HepG2 (cell line): ENCODE results near the gene SCAF11.

ENCODE experiments used
- NFE2 ChIP-seq: sonication (generic); formaldehyde crosslinking; IDR thresholded peaks from 2 replicates; pipeline ENCODE4 v1.4.0; 2020; ENCODE audit warnings: missing genetic modification reagents
- POLR2A ChIP-seq, 2 experiments: IDR thresholded peaks; 2 replicates each; pipeline ENCODE4 v1.6.1; 2011; ENCODE audit warnings: low read depth in 2 of 2, low read length in 2 of 2, mild to moderate bottlenecking in 1 of 2, moderate library complexity in 1 of 2; ENCODE audit not compliant: insufficient read depth in 1 of 2
- SMC3 ChIP-seq: IDR thresholded peaks from 2 replicates; pipeline ENCODE4 v1.6.1; 2011; ENCODE audit warnings: low read length, improper control_type of control experiment
- TCF12 ChIP-seq, 2 experiments: fragments of 450-650 bp in 1 of 2; sonication (generic) in 1 of 2; formaldehyde crosslinking in 1 of 2; IDR thresholded peaks; 2 replicates each; pipeline versions ENCODE4 v1.6.1 to v1.8.0; 2017 to 2022; ENCODE audit warnings: antibody characterized with exemption in 1 of 2, mild to moderate bottlenecking in 1 of 2, missing genetic modification reagents in 1 of 2, moderate library complexity in 1 of 2
- ZFP36 ChIP-seq: fragments of 150-350 bp; IDR thresholded peaks from 2 replicates; pipeline ENCODE4 v1.6.1; 2018; ENCODE audit warnings: borderline replicate concordance, low read length, low read depth; ENCODE audit not compliant: partially characterized antibody
- ZNF660 ChIP-seq: sonication (generic); formaldehyde crosslinking; IDR thresholded peaks from 2 replicates; pipeline ENCODE4 v1.5.1; 2020; ENCODE audit warnings: mild to moderate bottlenecking, low read depth, missing genetic modification reagents, borderline replicate concordance
- ZSCAN20 ChIP-seq: sonication (generic); formaldehyde crosslinking; IDR thresholded peaks from 2 replicates; pipeline ENCODE4 v1.4.0; 2020; ENCODE audit warnings: missing genetic modification reagents, mild to moderate bottlenecking, borderline replicate concordance
- ZSCAN29 ChIP-seq: sonication (generic); formaldehyde crosslinking; conservative IDR thresholded peaks from 2 replicates; pipeline ENCODE4 v1.4.0; 2020; ENCODE audit warnings: mild to moderate bottlenecking, missing genetic modification reagents
- TF ChIP-seq, protein P1 (sequence below): sonication (generic); formaldehyde crosslinking; IDR thresholded peaks from 2 replicates; pipeline ENCODE4 v1.5.1; 2020; ENCODE audit warnings: mild to moderate bottlenecking, missing genetic modification reagents, moderate library complexity
- TF ChIP-seq, protein P2 (sequence below): sonication (generic); formaldehyde crosslinking; IDR thresholded peaks from 2 replicates; pipeline ENCODE4 v1.5.0; 2020; ENCODE audit warnings: mild to moderate bottlenecking, missing genetic modification reagents, moderate library complexity
- TF ChIP-seq, protein P3 (sequence below): sonication (generic); formaldehyde crosslinking; IDR thresholded peaks from 2 replicates; pipeline ENCODE4 v1.4.0; 2020; ENCODE audit warnings: missing genetic modification reagents, mild to moderate bottlenecking, borderline replicate concordance

DNA sequence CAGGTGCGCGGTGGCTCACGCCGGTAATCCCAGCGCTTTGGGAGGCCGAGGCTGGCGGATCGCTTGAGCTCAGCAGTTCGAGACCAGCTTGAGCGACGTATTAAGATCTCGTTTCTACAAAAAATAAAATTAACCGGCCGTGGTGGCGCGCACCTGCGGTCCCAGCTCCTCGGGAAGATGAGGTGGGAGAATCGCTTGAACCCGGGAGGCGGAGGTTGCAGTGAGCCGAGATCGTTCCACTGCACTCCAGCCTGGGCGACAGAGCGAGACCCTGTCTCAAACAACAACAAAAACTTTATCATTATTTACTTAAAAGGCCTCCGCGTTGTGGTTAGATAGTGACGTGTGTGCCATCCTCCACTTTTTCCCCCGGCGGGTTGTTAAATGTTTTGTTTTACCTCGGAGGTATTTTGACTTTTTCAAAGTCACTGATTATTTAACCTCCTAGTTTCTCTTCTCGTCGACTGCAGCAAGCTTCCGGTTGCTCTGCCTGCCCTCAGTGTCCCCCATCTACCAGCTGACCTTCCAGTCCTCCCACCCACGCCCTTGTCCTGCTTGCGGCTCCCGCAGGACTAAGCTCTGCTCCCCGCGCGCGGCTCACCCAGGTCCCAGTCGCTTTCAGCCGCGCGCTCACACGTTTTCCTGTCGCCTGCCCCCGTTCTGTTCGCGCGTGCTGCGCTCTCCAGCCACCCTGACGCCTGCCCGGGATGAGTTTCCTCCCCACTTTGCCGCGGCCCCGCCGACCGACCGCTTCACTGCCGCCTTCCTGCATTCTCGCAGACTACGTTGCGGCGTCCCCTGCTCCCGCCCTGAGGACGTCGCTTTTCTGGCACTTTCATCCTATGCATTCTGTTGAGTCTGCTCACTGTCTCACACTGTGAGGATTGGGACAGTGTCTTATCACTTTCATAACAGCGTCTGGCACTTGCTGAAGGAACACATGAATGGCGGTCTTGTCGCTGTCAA is 1.2 kb upstream of the SCAF11 start:
- TF ChIP-seq, protein P1, sequence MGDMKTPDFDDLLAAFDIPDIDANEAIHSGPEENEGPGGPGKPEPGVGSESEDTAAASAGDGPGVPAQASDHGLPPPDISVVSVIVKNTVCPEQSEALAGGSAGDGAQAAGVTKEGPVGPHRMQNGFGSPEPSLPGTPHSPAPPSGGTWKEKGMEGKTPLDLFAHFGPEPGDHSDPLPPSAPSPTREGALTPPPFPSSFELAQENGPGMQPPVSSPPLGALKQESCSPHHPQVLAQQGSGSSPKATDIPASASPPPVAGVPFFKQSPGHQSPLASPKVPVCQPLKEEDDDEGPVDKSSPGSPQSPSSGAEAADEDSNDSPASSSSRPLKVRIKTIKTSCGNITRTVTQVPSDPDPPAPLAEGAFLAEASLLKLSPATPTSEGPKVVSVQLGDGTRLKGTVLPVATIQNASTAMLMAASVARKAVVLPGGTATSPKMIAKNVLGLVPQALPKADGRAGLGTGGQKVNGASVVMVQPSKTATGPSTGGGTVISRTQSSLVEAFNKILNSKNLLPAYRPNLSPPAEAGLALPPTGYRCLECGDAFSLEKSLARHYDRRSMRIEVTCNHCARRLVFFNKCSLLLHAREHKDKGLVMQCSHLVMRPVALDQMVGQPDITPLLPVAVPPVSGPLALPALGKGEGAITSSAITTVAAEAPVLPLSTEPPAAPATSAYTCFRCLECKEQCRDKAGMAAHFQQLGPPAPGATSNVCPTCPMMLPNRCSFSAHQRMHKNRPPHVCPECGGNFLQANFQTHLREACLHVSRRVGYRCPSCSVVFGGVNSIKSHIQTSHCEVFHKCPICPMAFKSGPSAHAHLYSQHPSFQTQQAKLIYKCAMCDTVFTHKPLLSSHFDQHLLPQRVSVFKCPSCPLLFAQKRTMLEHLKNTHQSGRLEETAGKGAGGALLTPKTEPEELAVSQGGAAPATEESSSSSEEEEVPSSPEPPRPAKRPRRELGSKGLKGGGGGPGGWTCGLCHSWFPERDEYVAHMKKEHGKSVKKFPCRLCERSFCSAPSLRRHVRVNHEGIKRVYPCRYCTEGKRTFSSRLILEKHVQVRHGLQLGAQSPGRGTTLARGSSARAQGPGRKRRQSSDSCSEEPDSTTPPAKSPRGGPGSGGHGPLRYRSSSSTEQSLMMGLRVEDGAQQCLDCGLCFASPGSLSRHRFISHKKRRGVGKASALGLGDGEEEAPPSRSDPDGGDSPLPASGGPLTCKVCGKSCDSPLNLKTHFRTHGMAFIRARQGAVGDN: peak; percentile 95
- TF ChIP-seq ZSCAN29 (CRISPR knock-in tag) (peak; percentile 88), SMC3 (no peak), NFE2 (CRISPR knock-in tag) (no peak), ZNF660 (CRISPR knock-in tag) (no peak), POLR2A (IDR thresholded peaks at IDR 0.05; ENCODE audit: insufficient read depth in 1 of 2, low read depth in 2 of 2, low read length in 2 of 2) (peak; percentile 85 to 88), TCF12 (IDR thresholded peaks at IDR 0.05) (no peak), TCF12 (CRISPR knock-in tag; IDR thresholded peaks at IDR 0.05) (no peak), ZFP36 (no peak), ZSCAN20 (CRISPR knock-in tag) (no peak)
- TF ChIP-seq, protein P2, sequence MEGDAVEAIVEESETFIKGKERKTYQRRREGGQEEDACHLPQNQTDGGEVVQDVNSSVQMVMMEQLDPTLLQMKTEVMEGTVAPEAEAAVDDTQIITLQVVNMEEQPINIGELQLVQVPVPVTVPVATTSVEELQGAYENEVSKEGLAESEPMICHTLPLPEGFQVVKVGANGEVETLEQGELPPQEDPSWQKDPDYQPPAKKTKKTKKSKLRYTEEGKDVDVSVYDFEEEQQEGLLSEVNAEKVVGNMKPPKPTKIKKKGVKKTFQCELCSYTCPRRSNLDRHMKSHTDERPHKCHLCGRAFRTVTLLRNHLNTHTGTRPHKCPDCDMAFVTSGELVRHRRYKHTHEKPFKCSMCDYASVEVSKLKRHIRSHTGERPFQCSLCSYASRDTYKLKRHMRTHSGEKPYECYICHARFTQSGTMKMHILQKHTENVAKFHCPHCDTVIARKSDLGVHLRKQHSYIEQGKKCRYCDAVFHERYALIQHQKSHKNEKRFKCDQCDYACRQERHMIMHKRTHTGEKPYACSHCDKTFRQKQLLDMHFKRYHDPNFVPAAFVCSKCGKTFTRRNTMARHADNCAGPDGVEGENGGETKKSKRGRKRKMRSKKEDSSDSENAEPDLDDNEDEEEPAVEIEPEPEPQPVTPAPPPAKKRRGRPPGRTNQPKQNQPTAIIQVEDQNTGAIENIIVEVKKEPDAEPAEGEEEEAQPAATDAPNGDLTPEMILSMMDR: no peak; the same call in 1 of the 2 replicates
- TF ChIP-seq, protein P3, sequence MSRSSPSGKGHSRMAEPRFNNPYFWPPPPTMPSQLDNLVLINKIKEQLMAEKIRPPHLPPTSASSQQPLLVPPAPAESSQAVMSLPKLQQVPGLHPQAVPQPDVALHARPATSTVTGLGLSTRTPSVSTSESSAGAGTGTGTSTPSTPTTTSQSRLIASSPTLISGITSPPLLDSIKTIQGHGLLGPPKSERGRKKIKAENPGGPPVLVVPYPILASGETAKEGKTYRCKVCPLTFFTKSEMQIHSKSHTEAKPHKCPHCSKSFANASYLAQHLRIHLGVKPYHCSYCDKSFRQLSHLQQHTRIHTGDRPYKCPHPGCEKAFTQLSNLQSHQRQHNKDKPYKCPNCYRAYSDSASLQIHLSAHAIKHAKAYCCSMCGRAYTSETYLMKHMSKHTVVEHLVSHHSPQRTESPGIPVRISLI: no peak
